ENCODE measurements around the gene LMNTD2.

DNA sequence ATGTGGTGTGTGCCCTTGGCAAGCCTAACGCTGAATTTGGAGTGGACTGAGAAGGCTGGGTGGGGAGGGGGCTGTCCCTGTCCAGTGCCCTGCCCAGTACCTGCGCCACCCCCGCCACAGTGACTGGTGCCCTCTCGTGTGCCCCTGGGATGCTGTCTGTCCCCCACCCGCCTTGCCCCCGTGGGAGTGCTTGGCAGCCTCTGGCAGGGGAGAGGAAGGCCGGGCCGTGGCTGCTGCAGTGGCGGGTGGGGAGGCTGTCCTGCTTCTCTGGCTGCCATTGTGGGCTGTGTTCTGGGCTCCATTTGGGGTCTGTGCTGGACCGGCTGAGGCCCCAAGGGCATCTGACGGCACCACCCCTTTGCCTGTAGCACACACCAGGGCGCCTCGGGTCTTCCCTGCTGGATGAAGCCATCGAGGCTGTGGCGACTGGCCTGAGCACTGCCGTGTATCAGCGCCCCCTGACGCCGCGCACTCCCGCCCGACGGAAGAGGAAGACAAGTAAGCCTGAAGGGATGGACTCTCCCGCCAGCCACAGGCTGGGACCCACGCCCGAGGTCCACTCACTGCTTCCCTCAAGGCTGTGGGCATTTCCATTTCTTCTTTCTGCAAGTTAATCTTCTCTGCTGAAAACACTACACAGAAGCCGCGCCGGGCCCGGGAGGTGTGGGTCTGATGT lies 37.6 kb upstream of the LMNTD2 start:
- TF ChIP-seq, protein P1, sequence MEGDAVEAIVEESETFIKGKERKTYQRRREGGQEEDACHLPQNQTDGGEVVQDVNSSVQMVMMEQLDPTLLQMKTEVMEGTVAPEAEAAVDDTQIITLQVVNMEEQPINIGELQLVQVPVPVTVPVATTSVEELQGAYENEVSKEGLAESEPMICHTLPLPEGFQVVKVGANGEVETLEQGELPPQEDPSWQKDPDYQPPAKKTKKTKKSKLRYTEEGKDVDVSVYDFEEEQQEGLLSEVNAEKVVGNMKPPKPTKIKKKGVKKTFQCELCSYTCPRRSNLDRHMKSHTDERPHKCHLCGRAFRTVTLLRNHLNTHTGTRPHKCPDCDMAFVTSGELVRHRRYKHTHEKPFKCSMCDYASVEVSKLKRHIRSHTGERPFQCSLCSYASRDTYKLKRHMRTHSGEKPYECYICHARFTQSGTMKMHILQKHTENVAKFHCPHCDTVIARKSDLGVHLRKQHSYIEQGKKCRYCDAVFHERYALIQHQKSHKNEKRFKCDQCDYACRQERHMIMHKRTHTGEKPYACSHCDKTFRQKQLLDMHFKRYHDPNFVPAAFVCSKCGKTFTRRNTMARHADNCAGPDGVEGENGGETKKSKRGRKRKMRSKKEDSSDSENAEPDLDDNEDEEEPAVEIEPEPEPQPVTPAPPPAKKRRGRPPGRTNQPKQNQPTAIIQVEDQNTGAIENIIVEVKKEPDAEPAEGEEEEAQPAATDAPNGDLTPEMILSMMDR (IDR thresholded peaks at IDR 0.05; ENCODE audit: insufficient read depth, low read length): no peak
- TF ChIP-seq, protein P2, sequence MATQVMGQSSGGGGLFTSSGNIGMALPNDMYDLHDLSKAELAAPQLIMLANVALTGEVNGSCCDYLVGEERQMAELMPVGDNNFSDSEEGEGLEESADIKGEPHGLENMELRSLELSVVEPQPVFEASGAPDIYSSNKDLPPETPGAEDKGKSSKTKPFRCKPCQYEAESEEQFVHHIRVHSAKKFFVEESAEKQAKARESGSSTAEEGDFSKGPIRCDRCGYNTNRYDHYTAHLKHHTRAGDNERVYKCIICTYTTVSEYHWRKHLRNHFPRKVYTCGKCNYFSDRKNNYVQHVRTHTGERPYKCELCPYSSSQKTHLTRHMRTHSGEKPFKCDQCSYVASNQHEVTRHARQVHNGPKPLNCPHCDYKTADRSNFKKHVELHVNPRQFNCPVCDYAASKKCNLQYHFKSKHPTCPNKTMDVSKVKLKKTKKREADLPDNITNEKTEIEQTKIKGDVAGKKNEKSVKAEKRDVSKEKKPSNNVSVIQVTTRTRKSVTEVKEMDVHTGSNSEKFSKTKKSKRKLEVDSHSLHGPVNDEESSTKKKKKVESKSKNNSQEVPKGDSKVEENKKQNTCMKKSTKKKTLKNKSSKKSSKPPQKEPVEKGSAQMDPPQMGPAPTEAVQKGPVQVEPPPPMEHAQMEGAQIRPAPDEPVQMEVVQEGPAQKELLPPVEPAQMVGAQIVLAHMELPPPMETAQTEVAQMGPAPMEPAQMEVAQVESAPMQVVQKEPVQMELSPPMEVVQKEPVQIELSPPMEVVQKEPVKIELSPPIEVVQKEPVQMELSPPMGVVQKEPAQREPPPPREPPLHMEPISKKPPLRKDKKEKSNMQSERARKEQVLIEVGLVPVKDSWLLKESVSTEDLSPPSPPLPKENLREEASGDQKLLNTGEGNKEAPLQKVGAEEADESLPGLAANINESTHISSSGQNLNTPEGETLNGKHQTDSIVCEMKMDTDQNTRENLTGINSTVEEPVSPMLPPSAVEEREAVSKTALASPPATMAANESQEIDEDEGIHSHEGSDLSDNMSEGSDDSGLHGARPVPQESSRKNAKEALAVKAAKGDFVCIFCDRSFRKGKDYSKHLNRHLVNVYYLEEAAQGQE (IDR thresholded peaks at IDR 0.05; ENCODE audit: insufficient replicate concordance, low read depth): no peak
- TF ChIP-seq POLR2AphosphoS5 (IDR thresholded peaks at IDR 0.05; ENCODE audit: low read depth) (no peak), GABPA (IDR thresholded peaks at IDR 0.05; ENCODE audit: low read depth) (no peak)
